Measurements from ENCODE around the gene DHX38. TPM values are rescaled to one million over a fixed set of nuclear protein-coding genes. Genes with fewer than 3 reads are reported as not detected.
A peak's percentile ranks its signal among the peaks of the same experiment; 100 is the strongest.
"Not testable (repeated sequence)": the region's sequence is repeated elsewhere in the genome, so short reads cannot be mapped to it uniquely, and the experiment has no call there.

Gene DHX38
- total RNA-seq, 1 donor from 2014 or later: 86.3 TPM

DNA sequence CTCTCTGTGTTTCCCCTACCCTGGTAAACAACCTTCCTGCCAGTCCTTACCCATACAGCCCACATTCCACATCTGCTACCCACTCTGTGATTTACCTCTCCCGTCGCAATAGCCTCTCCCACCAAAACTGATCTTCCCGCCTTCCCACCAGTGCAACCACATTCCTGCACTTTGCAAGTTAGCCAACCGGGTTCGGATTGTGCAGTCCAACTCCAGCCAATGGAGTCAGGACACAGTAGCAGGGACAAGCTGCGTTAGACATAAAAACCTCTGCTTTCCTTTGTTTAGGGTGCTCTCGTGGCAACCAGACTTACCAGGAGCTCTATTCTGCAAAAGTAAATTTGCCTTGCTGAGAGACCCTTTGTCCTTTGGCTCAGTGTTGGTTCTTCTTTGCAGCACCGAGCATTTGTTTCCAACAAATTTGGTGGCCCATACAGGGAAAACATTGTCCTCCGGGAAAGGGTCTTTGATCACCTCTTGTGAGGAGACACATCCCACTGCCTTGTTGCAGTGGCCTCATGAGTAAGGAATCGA is 29.2 kb upstream of the DHX38 start:
- intact Hi-C loops (cut with micrococcal nuclease): no loop called here
- Mint-ChIP-seq H3K4me1 (ENCODE audit: low read depth) (no peaks in the 10 kb centered on the region), H3K9me3 (no peaks in the 10 kb centered on the region), H3K36me3 (ENCODE audit: low read depth) (no peaks in the 10 kb centered on the region), H3K4me3 (ENCODE audit: low read depth) (no peak overlapping the region), H3K27ac (no peak overlapping the region), H3K27me3 (ENCODE audit: low read depth) (no peaks in the 10 kb centered on the region)
- no peak for DNase-seq (ENCODE audit: low spot score)

DNA sequence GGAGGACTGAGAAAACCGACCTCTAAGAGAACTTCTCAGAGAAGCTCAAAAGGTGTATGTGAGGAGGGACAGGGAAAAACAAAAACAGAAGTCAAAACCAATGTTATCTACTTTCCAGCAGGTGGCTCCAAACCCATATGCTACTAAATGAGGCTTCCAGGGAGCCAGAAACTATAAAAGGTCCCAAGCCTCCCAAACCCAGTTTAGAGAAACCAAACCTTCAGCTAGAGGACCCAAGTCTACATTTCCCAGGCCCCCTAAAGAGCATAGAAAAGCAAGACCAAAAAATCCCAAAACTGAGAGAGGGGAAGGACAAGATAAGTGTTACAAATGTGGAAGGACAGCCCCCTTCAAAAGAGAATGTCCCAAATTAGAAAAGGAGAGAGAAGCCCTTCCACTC is 26.9 kb upstream of the DHX38 start:
- Mint-ChIP-seq H3K9me3 (no peaks in the 10 kb centered on the region), H3K4me1 (ENCODE audit: low read depth) (no peaks in the 10 kb centered on the region), H3K36me3 (ENCODE audit: low read depth) (no peaks in the 10 kb centered on the region), H3K27ac (no peak overlapping the region), H3K4me3 (ENCODE audit: low read depth) (no peak overlapping the region), H3K27me3 (ENCODE audit: low read depth) (no peaks in the 10 kb centered on the region)
- intact Hi-C loops (cut with micrococcal nuclease): loop anchor here (1.0 to 2.0 kb wide), 2 partner anchors 26 to 33 kb away; partner anchors contain the start of genes DHX38 and TXNL4B
- no peak for DNase-seq (ENCODE audit: low spot score)

- Mint-ChIP-seq H3K36me3 (ENCODE audit: low read depth) (no peaks in the 10 kb centered on the region), H3K4me3 (ENCODE audit: low read depth) (no peak overlapping the region), H3K27ac (no peak overlapping the region), H3K9me3 (no peaks in the 10 kb centered on the region), H3K27me3 (ENCODE audit: low read depth) (no peaks in the 10 kb centered on the region), H3K4me1 (ENCODE audit: low read depth) (no peaks in the 10 kb centered on the region)
- DNase-seq (ENCODE audit: low spot score): no peak
- intact Hi-C loops (cut with micrococcal nuclease): no loop called here
Measured at GRCh38 chr16:72068930-72069329, 24.7 kb upstream of the DHX38 start.

DNA sequence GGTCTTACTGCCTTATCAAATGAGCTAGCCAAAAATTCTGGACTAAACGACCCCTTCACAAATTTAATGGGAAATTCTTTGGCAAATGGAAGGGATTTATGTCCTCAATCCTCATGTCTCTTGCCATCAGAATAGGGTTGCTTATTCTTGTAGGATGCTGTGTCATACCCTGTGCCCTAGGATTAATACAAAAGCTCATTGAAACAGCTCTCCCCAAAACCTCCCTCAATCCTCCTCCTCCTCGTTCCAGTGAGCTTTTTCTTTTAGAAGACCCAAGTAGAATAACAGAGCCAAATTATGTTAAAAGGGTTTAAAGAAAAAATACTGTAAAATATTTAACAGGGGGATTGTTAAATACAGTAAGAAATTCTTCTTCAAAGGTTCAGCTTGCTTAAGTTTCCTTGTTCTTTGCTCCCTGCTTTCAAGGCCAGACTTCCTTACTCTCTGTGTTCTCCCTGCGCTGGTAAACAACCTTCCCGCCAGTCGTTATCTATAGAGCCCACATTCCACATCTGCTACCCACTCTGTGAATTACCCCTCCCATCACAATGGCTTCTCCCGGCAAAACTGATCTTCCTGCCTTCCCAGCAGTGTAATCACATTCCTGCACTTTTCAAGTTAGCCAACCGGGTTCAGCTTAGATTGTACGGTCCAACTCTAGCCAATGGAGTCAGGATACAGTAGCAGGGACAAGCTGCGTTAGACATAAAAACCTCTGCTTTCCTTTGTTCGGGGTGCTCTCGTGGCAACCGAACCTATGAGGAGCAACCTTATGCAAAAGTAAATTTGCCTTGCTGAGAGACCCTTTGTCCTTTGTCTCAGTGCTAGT is 20.9 kb upstream of the DHX38 start:
- no peak for DNase-seq (ENCODE audit: low spot score)
- Mint-ChIP-seq H3K36me3 (ENCODE audit: low read depth) (no peaks in the 10 kb centered on the region), H3K4me3 (ENCODE audit: low read depth) (no peak overlapping the region), H3K9me3 (no peaks in the 10 kb centered on the region), H3K4me1 (ENCODE audit: low read depth) (no peaks in the 10 kb centered on the region), H3K27me3 (ENCODE audit: low read depth) (no peaks in the 10 kb centered on the region), H3K27ac (no peak overlapping the region)
- intact Hi-C loops (cut with micrococcal nuclease): no loop called here

GRCh38 chr16:72073560-72074230 is 20.0 kb upstream of the DHX38 start:
- no peak overlapping the region for H3K4me3 Mint-ChIP-seq (ENCODE audit: low read depth)
- no peaks in the 10 kb centered on the region for H3K36me3 Mint-ChIP-seq (ENCODE audit: low read depth)
- H3K27ac Mint-ChIP-seq: no peak overlapping the region
- no peaks in the 10 kb centered on the region for H3K4me1 Mint-ChIP-seq (ENCODE audit: low read depth)
- H3K9me3 Mint-ChIP-seq: no peaks in the 10 kb centered on the region
- DNase-seq (ENCODE audit: low spot score): no peak
- H3K27me3 Mint-ChIP-seq (ENCODE audit: low read depth): no peaks in the 10 kb centered on the region
- intact Hi-C loops (cut with micrococcal nuclease): no loop called here

GRCh38 chr16:72075067-72075466 is 18.6 kb upstream of the DHX38 start:
- intact Hi-C loops (cut with micrococcal nuclease); H3K27ac Mint-ChIP-seq; H3K36me3 Mint-ChIP-seq (ENCODE audit: low read depth); H3K9me3 Mint-ChIP-seq; H3K4me3 Mint-ChIP-seq (ENCODE audit: low read depth); DNase-seq (ENCODE audit: low spot score); H3K27me3 Mint-ChIP-seq (ENCODE audit: low read depth); H3K4me1 Mint-ChIP-seq (ENCODE audit: low read depth): not testable (repeated sequence)

DNA sequence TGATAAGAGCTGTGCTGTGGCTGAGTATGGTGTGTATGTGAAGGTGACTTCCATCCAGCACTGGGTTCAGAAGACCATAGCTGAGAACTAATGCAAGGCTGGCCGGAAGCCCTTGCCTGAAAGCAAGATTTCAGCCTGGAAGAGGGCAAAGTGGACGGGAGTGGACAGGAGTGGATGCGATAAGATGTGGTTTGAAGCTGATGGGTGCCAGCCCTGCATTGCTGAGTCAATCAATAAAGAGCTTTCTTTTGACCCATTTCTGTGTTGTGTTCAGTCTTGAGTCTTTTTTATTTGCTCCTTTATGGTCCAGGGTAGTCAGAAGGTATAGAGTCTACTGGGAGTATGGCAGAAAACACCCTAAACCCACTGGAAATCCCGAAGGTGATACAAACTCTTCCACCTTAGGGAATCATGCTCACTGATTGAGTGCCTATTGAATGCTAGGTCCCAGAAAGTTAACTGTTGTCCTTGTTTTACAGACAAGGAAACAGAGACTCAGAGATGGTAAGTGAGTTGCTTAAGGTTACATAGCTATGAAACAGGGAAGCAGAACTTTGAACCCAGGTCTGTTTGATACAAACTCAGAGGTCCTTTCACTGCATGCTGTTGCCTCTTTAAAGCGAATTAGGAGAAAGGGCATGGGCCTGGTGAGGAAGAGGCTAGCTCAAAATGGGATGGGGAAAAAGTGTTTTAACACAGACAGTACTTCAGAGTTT is 16.5 kb upstream of the DHX38 start:
- intact Hi-C loops (cut with micrococcal nuclease); H3K27me3 Mint-ChIP-seq (ENCODE audit: low read depth); H3K27ac Mint-ChIP-seq; H3K4me3 Mint-ChIP-seq (ENCODE audit: low read depth); DNase-seq (ENCODE audit: low spot score); H3K36me3 Mint-ChIP-seq (ENCODE audit: low read depth); H3K9me3 Mint-ChIP-seq; H3K4me1 Mint-ChIP-seq (ENCODE audit: low read depth): not testable (repeated sequence)

- intact Hi-C loops (cut with micrococcal nuclease): no loop called here
- H3K9me3 Mint-ChIP-seq: peaks cover 16% of the 10 kb centered on the region
- no peak for DNase-seq (ENCODE audit: low spot score)
- H3K4me1 Mint-ChIP-seq (ENCODE audit: low read depth): peaks cover 1% of the 10 kb centered on the region
- H3K4me3 Mint-ChIP-seq (ENCODE audit: low read depth): no peak overlapping the region
- H3K27me3 Mint-ChIP-seq (ENCODE audit: low read depth): no peaks in the 10 kb centered on the region
- no peak overlapping the region for H3K27ac Mint-ChIP-seq
- H3K36me3 Mint-ChIP-seq (ENCODE audit: low read depth): peaks cover 42% of the 10 kb centered on the region
Measured at GRCh38 chr16:72083778-72084404, 9.8 kb upstream of the DHX38 start.

DNA sequence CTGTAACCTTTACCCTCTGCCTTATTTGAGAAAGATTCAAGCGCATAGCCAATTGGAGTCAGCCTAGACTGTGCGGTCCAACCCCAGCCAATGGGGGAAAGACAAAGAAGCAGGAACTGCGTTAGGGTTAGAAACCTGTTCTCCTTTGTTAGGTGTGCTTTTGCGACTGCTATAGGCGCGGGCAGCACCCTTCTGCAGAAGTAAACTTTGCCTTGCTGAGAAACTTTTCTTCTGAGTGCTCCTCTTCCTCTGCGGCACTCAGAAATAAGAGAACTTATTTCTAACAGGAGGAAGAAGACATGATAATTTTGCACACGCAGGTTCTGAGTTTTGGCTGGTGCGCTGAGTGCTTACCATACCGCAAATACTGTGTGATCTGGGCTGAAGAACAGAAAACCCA is 9.2 kb upstream of the DHX38 start:
- Mint-ChIP-seq H3K36me3 (ENCODE audit: low read depth) (peaks cover 48% of the 10 kb centered on the region), H3K27ac (no peak overlapping the region), H3K4me1 (ENCODE audit: low read depth) (peaks cover 1% of the 10 kb centered on the region), H3K9me3 (peaks cover 16% of the 10 kb centered on the region), H3K4me3 (ENCODE audit: low read depth) (no peak overlapping the region), H3K27me3 (ENCODE audit: low read depth) (no peaks in the 10 kb centered on the region)
- no peak for DNase-seq (ENCODE audit: low spot score)
- intact Hi-C loops (cut with micrococcal nuclease): no loop called here

DNA sequence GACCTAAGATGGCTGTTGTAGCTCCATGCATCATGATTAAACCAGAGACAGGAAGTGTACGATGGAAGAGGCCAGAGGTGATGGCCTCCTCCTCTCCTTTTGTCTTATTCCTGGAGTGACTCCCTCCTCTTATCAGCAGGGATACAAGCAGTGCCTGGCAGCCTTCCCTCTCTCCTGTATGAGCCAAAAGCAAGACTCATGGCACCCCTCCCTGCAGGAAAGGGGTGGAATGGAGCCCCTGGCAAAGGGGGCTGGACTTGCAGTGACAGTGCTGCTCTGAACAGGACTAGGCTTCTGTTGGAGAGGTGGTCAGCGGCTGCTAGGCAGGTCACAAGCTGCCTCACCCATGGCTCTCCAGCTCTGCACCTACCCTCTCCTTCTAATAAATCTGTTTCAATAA is 8.6 kb upstream of the DHX38 start:
- H3K27me3 Mint-ChIP-seq (ENCODE audit: low read depth): no peaks in the 10 kb centered on the region
- intact Hi-C loops (cut with micrococcal nuclease): no loop called here
- no peak overlapping the region for H3K4me3 Mint-ChIP-seq (ENCODE audit: low read depth)
- no peak overlapping the region for H3K27ac Mint-ChIP-seq
- DNase-seq (ENCODE audit: low spot score): no peak
- peaks cover 54% of the 10 kb centered on the region for H3K36me3 Mint-ChIP-seq (ENCODE audit: low read depth)
- peaks cover 1% of the 10 kb centered on the region for H3K4me1 Mint-ChIP-seq (ENCODE audit: low read depth)
- H3K9me3 Mint-ChIP-seq: peaks cover 16% of the 10 kb centered on the region

- H3K27ac Mint-ChIP-seq: no peak overlapping the region
- H3K4me3 Mint-ChIP-seq (ENCODE audit: low read depth): peak overlapping the region; percentile 62
- no peaks in the 10 kb centered on the region for H3K27me3 Mint-ChIP-seq (ENCODE audit: low read depth)
- peaks cover 52% of the 10 kb centered on the region for H3K36me3 Mint-ChIP-seq (ENCODE audit: low read depth)
- H3K4me1 Mint-ChIP-seq (ENCODE audit: low read depth): peaks cover 35% of the 10 kb centered on the region
- DNase-seq (ENCODE audit: low spot score): no peak
- intact Hi-C loops (cut with micrococcal nuclease): loop anchor here (5.0 to 10.0 kb wide), 3 partner anchors 196 to 804 kb away; partner anchors contain the start of genes CMTR2, IST1 and PHLPP2
- H3K9me3 Mint-ChIP-seq: no peaks in the 10 kb centered on the region
Measured at GRCh38 chr16:72091217-72091616, 2.4 kb upstream of the DHX38 start.

- Mint-ChIP-seq H3K4me3 (ENCODE audit: low read depth) (peak overlapping the region; percentile 98), H3K9me3 (no peaks in the 10 kb centered on the region), H3K4me1 (ENCODE audit: low read depth) (peaks cover 35% of the 10 kb centered on the region), H3K27me3 (ENCODE audit: low read depth) (no peaks in the 10 kb centered on the region), H3K27ac (peak overlapping the region; percentile 99), H3K36me3 (ENCODE audit: low read depth) (peaks cover 58% of the 10 kb centered on the region)
- no peak for DNase-seq (ENCODE audit: low spot score)
- intact Hi-C loops (cut with micrococcal nuclease): loop anchor here (1.0 to 10.0 kb wide), 7 partner anchors 26 to 806 kb away; partner anchors contain the start of genes CMTR2, DHODH, IST1 and PHLPP2
Measured at GRCh38 chr16:72092832-72093447, 707 bp upstream of the DHX38 start.

Measured in activated T-helper 2 cell treated with anti-CD3 and anti-CD28 coated beads, Interferon-gamma antibody, Interleukin-2, Interleukin-4, amounts not matched to agents 10 μg/mL and 5 μg/mL and 100 μg/mL, durations not matched to agents 14 hours and 24 hours and 36 hours (primary cell).